CD4-positive, alpha-beta memory T cell (primary cell): ENCODE data around the gene LTBP1. TPM values are rescaled to one million over a fixed set of nuclear protein-coding genes. Genes with fewer than 3 reads are reported as not detected.
A peak's percentile ranks its signal among the peaks of the same experiment; 100 is the strongest.

ENCODE experiments used
- CTCF ChIA-PET: fragments of 350-600 bp; sonication (Branson Sonifier 250); formaldehyde crosslinking; loops from one replicate; lab custom pipeline; 2021; ENCODE audit warnings: inconsistent platforms; ENCODE audit not compliant: partially characterized antibody; lab: Charles Lee
- POLR2A ChIA-PET: fragments of 350-600 bp; sonication (Branson Sonifier 250); formaldehyde crosslinking; loops from one replicate; lab custom pipeline; 2021; ENCODE audit not compliant: partially characterized antibody; lab: Charles Lee
- DNase-seq, 5 donors: peaks; one replicate each; pipeline versions ENCODE4 v3.0.0 to v3.0.0-alpha.2; 2020 to 2022; ENCODE audit warnings: mixed read lengths in 1 of 5
- H3K27ac ChIP-seq: one replicate; pipeline ENCODE4 v1.7.0; 2013; ENCODE audit warnings: low read depth, low read length
- H3K27me3 ChIP-seq: 2 replicates; pipeline ENCODE4 v1.7.0; 2013; ENCODE audit warnings: mild to moderate bottlenecking, low read length, moderate library complexity; ENCODE audit not compliant: insufficient read depth
- H3K36me3 ChIP-seq: 2 replicates; pipeline ENCODE4 v1.7.0; 2013; ENCODE audit warnings: mild to moderate bottlenecking, low read length, moderate library complexity; ENCODE audit not compliant: insufficient read depth
- H3K4me1 ChIP-seq: 2 replicates; pipeline ENCODE4 v1.7.0; 2013; ENCODE audit warnings: mild to moderate bottlenecking, low read length, moderate library complexity; ENCODE audit not compliant: insufficient read depth
- H3K4me3 ChIP-seq, 2 donors: one replicate each; pipeline ENCODE4 v1.7.0; 2013; ENCODE audit warnings: low read length in 2 of 2, mild to moderate bottlenecking in 1 of 2
- H3K9me3 ChIP-seq, 2 donors: one replicate each; pipeline ENCODE4 v1.7.0; 2013; ENCODE audit warnings: low read length in 2 of 2, control low read depth in 1 of 2; ENCODE audit not compliant: control insufficient read depth in 1 of 2
- H3K27ac Mint-ChIP-seq, 7 donors: one replicate each; pipeline ENCODE4 v1.8.0; 2020 to 2021; ENCODE audit warnings: mixed read lengths in 7 of 7, mild to moderate bottlenecking in 6 of 7, inconsistent platforms in 3 of 7, moderate library complexity in 3 of 7
- H3K27me3 Mint-ChIP-seq, 2 donors: one replicate each; pipeline ENCODE4 v1.8.0; 2020 to 2021; ENCODE audit warnings: mixed read lengths in 2 of 2
- H3K36me3 Mint-ChIP-seq, 2 donors: one replicate each; pipeline ENCODE4 v1.8.0; 2020 to 2021; ENCODE audit warnings: mixed read lengths in 2 of 2, inconsistent platforms in 1 of 2, mild to moderate bottlenecking in 1 of 2
- H3K4me1 Mint-ChIP-seq, 4 donors: one replicate each; pipeline ENCODE4 v1.8.0; 2020 to 2021; ENCODE audit warnings: mixed read lengths in 4 of 4, mild to moderate bottlenecking in 1 of 4
- H3K4me3 Mint-ChIP-seq, 8 donors: one replicate each; pipeline ENCODE4 v1.8.0; 2020 to 2021; ENCODE audit warnings: mixed read lengths in 8 of 8, mild to moderate bottlenecking in 7 of 8, moderate library complexity in 6 of 8, inconsistent platforms in 3 of 8
- H3K9me3 Mint-ChIP-seq, 8 donors: one replicate each; pipeline ENCODE4 v1.8.0; 2020 to 2021; ENCODE audit warnings: mixed read lengths in 8 of 8, mild to moderate bottlenecking in 5 of 8, inconsistent platforms in 3 of 8, moderate library complexity in 1 of 8
- intact Hi-C: fragments of 100-400 bp; cut with micrococcal nuclease; formaldehyde crosslinking; loops from one replicate; pipeline ENCODE4 v1.15.1; 2023
- polyA plus RNA-seq, 2 donors: library from polyadenylated mRNA; unstranded; fragments of 300-500 nt; fragmentation: Illumina TruSeq; gene quantifications; one replicate each; pipeline ENCODE4 v1.2.3, GENCODE V29; 2021
- total RNA-seq, 2 experiments: library from RNA; stranded (reverse); gene quantifications; one replicate each; pipeline ENCODE4 v1.2.3, GENCODE V29; 2021

Gene LTBP1
- total and polyA plus RNA-seq, 4 experiments from 2014 or later, result 0.44 TPM; not detected in 3

- no peaks in the 10 kb centered on the region for H3K9me3 ChIP-seq
- H3K27me3 ChIP-seq, result no peaks in the 10 kb centered on the region
- H3K36me3 ChIP-seq, result no peaks in the 10 kb centered on the region
- Mint-ChIP-seq H3K4me1 (no peaks in the 10 kb centered on the region), H3K9me3 (no peaks in the 10 kb centered on the region), H3K4me3 (no peak overlapping the region), H3K27me3 (peaks cover 2 to 8% of the 10 kb centered on the region in 2 donors), H3K36me3 (no peaks in the 10 kb centered on the region), H3K27ac (no peak overlapping the region)
- H3K4me1 ChIP-seq, result no peaks in the 10 kb centered on the region
- CTCF ChIA-PET, result no interaction called here
- H3K4me3 ChIP-seq, result no peak overlapping the region
- no peak overlapping the region for H3K27ac ChIP-seq
- intact Hi-C loops, result no loop called here
- POLR2A ChIA-PET, result no interaction called here
- DNase-seq, result no peak
These were observed 188.9 kb downstream of the LTBP1 start for GRCh38 chr2:33135645-33136044.

GRCh38 chr2:33136056-33136455, 189.3 kb downstream of the LTBP1 start:
- ChIA-PET CTCF (no interaction called here), POLR2A (no interaction called here)
- no peak for DNase-seq
- H3K9me3 Mint-ChIP-seq, result peaks cover 0 to 2% (median 0%) of the 10 kb centered on the region in 8 donors
- H3K27me3 Mint-ChIP-seq, result peaks cover 4 to 9% of the 10 kb centered on the region in 2 donors
- no peak overlapping the region for H3K27ac Mint-ChIP-seq
- no peaks in the 10 kb centered on the region for H3K4me1 Mint-ChIP-seq
- H3K27ac ChIP-seq, result no peak overlapping the region
- no peaks in the 10 kb centered on the region for H3K36me3 ChIP-seq
- no peaks in the 10 kb centered on the region for H3K36me3 Mint-ChIP-seq
- no peaks in the 10 kb centered on the region for H3K4me1 ChIP-seq
- H3K4me3 Mint-ChIP-seq, result no peak overlapping the region
- no peaks in the 10 kb centered on the region for H3K9me3 ChIP-seq
- intact Hi-C loops, result no loop called here
- no peaks in the 10 kb centered on the region for H3K27me3 ChIP-seq
- H3K4me3 ChIP-seq, result no peak overlapping the region

- Histone ChIP-seq H3K9me3 (no peaks in the 10 kb centered on the region), H3K27me3 (no peaks in the 10 kb centered on the region), H3K4me1 (no peaks in the 10 kb centered on the region), H3K4me3 (no peak overlapping the region), H3K27ac (no peak overlapping the region), H3K36me3 (no peaks in the 10 kb centered on the region)
- intact Hi-C loops, result no loop called here
- POLR2A ChIA-PET, result no interaction called here
- CTCF ChIA-PET, result no interaction called here
- Mint-ChIP-seq H3K27ac (peak overlapping the region in 1 of 7 donors; percentile 39), H3K4me1 (no peaks in the 10 kb centered on the region), H3K9me3 (peaks cover 0 to 2% (median 0%) of the 10 kb centered on the region in 8 donors), H3K4me3 (no peak overlapping the region), H3K27me3 (peaks cover 5 to 8% of the 10 kb centered on the region in 2 donors), H3K36me3 (no peaks in the 10 kb centered on the region)
- no peak for DNase-seq
These were observed 189.8 kb downstream of the LTBP1 start for GRCh38 chr2:33136566-33136965.

DNA sequence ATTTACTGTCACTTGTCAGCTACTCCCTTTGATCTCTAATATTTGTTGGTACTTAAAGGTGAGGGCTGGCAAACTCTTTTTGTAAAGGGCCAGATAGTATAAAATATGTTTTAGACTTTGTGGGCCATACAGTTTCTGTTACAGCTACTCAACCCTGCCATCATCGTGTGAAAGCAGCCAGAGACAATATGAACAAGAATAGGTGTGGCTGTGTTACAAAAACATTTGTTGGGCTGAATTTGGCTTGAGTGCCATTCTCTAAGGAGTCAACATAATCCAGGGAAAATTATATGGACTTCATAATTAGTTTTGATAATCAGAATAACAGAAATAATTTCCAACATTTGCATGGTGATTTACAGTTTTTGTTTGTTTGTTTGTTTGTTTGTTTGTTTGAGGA, 190.6 kb downstream of the LTBP1 start:
- Mint-ChIP-seq H3K4me3 (no peak overlapping the region), H3K27me3 (peaks cover 6% of the 10 kb centered on the region in 2 donors), H3K36me3 (no peaks in the 10 kb centered on the region), H3K27ac (no peak overlapping the region), H3K4me1 (no peaks in the 10 kb centered on the region), H3K9me3 (peaks cover 0 to 2% (median 0%) of the 10 kb centered on the region in 8 donors)
- CTCF ChIA-PET, result no interaction called here
- no peaks in the 10 kb centered on the region for H3K36me3 ChIP-seq
- no peak for DNase-seq
- H3K4me3 ChIP-seq, result no peak overlapping the region
- intact Hi-C loops, result no loop called here
- no peaks in the 10 kb centered on the region for H3K4me1 ChIP-seq
- no peak overlapping the region for H3K27ac ChIP-seq
- H3K27me3 ChIP-seq, result no peaks in the 10 kb centered on the region
- no peaks in the 10 kb centered on the region for H3K9me3 ChIP-seq
- POLR2A ChIA-PET, result no interaction called here

DNA sequence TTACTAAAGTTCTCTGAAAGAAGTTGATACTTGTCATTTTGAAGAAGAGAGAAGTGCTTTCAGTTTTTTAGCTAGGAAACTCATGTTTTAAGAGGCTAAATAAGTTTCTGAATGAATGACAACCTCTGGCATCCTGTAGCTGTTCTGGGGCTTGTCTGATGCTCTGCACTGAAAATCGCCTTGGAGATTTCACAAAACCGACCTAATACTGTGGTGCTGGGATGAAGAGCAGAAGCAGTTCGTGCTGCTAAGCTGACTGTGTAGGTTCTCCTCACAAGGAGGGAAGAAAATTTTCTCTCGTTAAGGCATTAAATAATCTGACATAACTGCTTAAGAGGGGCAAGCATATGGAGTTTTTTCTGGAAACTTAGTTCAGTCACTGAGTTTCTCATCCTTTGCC, 193.2 kb downstream of the LTBP1 start:
- Histone ChIP-seq H3K27me3 (no peaks in the 10 kb centered on the region), H3K27ac (no peak overlapping the region), H3K4me1 (no peaks in the 10 kb centered on the region), H3K36me3 (no peaks in the 10 kb centered on the region), H3K4me3 (no peak overlapping the region), H3K9me3 (no peaks in the 10 kb centered on the region)
- ChIA-PET POLR2A (no interaction called here), CTCF (no interaction called here)
- Mint-ChIP-seq H3K27ac (no peak overlapping the region), H3K36me3 (no peaks in the 10 kb centered on the region), H3K9me3 (peaks cover 0 to 2% (median 0%) of the 10 kb centered on the region in 8 donors), H3K27me3 (peaks cover 6% of the 10 kb centered on the region in 2 donors), H3K4me1 (no peaks in the 10 kb centered on the region), H3K4me3 (no peak overlapping the region)
- no peak for DNase-seq
- intact Hi-C loops, result no loop called here

DNA sequence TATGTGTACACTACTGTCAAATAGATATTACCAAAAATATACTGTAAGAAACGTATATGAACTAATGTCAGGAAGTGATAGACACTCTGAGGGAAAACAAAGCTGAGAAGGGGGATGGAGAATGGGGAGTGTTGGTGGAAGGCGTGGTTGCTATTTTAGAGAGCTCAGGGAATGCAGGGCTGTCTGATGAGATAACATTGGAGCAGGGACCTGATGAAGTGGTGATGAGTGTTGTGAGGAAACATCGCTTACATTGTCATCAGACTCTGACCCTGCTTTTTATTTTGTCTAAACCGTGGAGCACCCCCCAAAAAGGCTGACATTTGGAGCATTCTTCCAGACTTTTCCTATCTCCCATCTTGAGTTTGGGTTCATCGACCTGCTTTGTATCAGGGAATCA, 194.7 kb downstream of the LTBP1 start:
- DNase-seq, result no peak
- intact Hi-C loops, result no loop called here
- no peak overlapping the region for H3K27ac ChIP-seq
- Mint-ChIP-seq H3K4me3 (no peak overlapping the region), H3K27me3 (peaks cover 6 to 8% of the 10 kb centered on the region in 2 donors), H3K9me3 (peaks cover 0 to 2% (median 0%) of the 10 kb centered on the region in 8 donors), H3K27ac (no peak overlapping the region), H3K4me1 (no peaks in the 10 kb centered on the region), H3K36me3 (no peaks in the 10 kb centered on the region)
- H3K9me3 ChIP-seq, result no peaks in the 10 kb centered on the region
- no peaks in the 10 kb centered on the region for H3K27me3 ChIP-seq
- ChIA-PET POLR2A (no interaction called here), CTCF (no interaction called here)
- H3K4me1 ChIP-seq, result no peaks in the 10 kb centered on the region
- no peak overlapping the region for H3K4me3 ChIP-seq
- H3K36me3 ChIP-seq, result no peaks in the 10 kb centered on the region

DNA sequence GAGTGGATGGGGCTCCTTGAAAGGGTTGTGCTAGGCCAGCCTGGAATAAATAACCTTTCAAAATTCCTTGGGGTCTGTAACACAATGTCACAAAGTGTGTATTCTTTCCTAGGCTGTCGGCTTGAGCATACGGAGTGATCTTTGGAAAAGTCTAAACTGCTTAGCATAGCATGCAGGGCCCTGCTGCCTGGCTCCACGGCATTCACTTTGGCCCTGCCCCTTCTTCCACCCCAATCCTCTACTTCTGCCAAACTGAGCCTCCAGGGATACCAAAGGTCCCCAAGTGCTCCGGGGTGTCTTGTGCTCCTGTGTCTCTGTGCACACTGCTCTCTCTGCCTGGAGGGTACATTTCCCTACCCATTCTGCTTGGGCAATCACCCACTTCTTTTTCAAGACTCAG, 196.1 kb downstream of the LTBP1 start:
- Mint-ChIP-seq H3K27ac (no peak overlapping the region), H3K4me1 (no peaks in the 10 kb centered on the region), H3K4me3 (no peak overlapping the region), H3K36me3 (no peaks in the 10 kb centered on the region), H3K27me3 (peaks cover 8 to 12% of the 10 kb centered on the region in 2 donors), H3K9me3 (peaks cover 0 to 2% (median 0%) of the 10 kb centered on the region in 8 donors)
- H3K9me3 ChIP-seq, result no peaks in the 10 kb centered on the region
- H3K36me3 ChIP-seq, result no peaks in the 10 kb centered on the region
- ChIA-PET CTCF (no interaction called here), POLR2A (no interaction called here)
- no peak for DNase-seq
- no peak overlapping the region for H3K4me3 ChIP-seq
- no peaks in the 10 kb centered on the region for H3K4me1 ChIP-seq
- no peaks in the 10 kb centered on the region for H3K27me3 ChIP-seq
- intact Hi-C loops, result no loop called here
- no peak overlapping the region for H3K27ac ChIP-seq

DNA sequence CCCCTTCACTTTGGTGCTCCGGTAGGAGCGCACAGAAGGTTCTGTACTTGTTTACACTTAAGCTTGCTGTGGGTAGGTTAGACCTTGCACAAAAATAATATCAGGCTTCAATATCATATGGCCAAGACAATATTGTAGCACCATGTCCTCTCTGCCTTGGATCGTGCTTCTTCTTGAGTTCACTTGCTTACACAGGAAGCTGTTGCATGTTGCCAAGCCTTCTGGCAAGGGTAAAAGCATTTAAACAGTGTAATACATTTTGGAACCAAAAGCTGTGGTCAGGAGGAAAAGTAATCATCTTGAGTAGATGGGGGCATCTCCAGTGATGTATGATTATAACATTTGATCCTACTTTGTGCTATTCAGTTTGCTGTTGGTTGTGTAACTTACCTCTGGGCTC, 197.5 kb downstream of the LTBP1 start:
- Mint-ChIP-seq H3K9me3 (peaks cover 0 to 2% (median 0%) of the 10 kb centered on the region in 8 donors), H3K27ac (no peak overlapping the region), H3K4me1 (no peaks in the 10 kb centered on the region), H3K36me3 (no peaks in the 10 kb centered on the region), H3K27me3 (peaks cover 6 to 12% of the 10 kb centered on the region in 2 donors), H3K4me3 (no peak overlapping the region)
- Histone ChIP-seq H3K9me3 (no peaks in the 10 kb centered on the region), H3K4me3 (no peak overlapping the region), H3K36me3 (no peaks in the 10 kb centered on the region), H3K27me3 (no peaks in the 10 kb centered on the region), H3K27ac (no peak overlapping the region), H3K4me1 (no peaks in the 10 kb centered on the region)
- CTCF ChIA-PET, result no interaction called here
- intact Hi-C loops, result no loop called here
- POLR2A ChIA-PET, result no interaction called here
- DNase-seq, result no peak
